ENCODE measurements around the gene WDR35.
"Not testable (repeated sequence)": the region's sequence is repeated elsewhere in the genome, so short reads cannot be mapped to it uniquely, and the experiment has no call there.

Gene WDR35

DNA sequence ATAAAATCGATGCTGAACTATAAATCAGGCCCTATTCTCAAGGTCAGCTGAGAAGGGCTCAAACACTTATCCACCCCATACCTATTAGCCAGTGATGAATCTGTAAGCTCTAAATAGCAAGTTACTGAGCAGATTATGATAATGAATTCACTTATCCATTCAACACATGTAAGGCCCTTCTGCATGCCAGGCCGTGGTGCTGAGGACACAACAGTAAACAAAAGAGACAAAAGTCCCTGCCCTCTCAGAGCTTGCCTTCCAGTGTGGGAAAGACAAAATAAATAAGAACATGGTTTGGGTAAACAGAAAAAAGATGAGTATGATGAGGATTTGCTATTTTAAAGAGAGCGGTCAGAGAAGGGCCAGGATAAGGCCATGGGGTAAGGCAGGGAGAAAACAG is 99.8 kb downstream of the WDR35 start:
- DNase-seq = no peak

DNA sequence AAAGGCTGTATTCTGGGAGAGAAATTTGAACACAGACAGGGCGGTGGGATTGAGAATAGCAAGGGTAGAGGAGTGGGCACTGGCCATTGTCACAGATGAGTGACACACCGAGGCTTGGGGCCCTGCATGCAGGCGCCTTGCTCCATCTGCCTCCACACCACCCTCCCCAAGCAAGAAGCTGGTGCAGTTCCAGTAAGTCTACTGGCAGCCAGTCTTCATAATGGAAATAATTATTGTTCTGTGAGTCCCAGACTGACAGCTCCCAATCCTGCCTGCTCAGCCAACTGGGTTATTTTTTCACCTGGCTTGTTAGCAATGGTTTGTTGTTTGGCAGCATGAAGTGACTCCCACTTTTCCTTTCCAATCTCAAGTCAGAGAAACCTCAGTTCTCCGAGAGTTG is 101.1 kb downstream of the WDR35 start:
- DNase-seq = no peak

DNA sequence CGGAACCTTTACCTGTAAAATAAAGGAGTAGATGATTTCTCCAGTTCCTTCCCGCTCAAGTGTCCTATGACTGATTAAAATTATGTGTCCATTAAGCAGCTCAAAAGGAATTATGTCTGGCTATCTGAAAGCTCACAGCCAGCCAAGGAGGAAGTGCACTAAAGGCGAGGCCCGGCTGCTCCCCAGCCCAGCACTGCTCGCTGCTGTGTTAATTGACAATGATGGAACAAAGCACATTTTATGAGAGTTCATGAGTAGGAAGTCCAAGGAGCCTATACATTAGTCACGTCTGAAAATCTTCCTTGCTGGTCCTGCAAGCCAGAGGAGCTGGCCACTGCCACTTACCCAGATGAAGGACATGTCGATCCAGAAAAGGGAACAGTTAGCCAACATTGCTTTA is 102.4 kb downstream of the WDR35 start:
- no peak for DNase-seq

DNA sequence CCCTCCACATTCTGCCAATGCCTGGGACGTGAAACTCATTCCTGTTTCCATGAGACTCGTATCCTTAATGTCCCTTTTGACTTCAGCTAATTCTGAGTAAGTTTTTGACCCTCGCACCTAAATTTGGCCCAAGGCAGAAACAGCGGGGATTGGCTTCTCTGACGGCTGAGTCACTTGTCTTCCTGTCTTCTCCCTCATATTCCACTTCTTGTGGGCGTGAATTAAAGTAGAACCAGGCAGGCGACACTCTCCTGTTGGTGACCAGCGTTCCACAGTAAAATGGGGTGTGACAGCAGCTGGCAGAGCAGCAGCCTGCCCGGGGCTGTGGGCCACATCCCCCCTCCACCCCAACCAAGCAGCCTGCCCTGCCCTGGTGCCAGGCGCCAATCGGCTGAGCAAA is 103.6 kb downstream of the WDR35 start:
- no peak for DNase-seq

DNA sequence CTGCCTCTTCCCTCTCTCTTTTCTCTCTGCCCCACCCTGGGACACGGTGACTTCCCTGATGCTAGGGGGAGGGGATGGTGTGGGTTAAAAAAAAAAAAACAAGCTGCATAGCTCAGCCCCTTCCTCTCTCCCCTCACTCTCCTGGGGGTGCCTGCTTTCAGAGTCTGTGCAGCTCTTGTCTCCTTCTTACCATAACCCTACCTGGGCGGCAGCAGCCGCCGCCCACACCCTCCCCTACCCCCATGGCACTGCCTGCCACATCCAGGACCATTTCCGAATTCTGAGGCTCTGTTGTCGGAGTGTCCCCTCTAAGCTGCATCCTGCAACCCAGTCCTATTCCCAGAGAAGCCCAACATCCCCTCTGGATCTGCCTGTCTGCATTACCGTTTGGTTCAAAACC is 104.1 kb downstream of the WDR35 start:
- DNase-seq = no peak

DNA sequence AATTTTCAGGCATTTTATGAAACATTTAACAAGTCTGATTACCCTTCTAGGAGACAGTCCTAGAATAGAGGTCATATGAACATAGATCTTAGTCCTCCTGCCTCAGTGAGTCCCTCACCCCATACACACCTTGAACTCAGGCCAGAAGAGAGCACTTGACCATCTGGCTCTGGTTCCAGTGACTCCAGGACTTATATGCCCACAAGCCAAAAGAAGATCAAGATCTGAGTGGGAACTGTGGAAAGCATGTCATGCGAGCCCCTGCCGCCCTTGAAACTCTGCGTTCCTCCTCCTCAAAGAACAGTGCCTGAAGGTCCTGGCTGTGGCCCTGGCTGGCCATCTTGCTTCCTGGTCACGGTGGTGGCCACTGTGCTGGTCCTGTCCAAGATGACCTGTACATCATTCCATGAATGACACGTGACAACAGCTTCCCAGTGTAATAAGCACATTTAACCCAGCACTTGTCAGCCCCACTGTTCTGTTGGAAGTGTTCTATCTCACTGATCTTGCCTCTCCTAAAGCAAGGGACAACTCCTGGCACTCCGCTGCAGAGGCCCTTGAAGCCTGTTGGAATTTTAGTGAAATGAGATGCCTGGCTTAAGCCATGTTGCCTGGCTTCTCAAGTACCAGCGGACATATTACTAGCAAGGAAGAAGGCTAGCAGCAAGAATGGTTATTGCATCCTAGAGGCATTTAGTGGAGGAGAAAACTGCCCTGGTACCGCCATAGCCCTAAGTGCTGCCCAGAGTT is 105.8 kb downstream of the WDR35 start:
- DNase-seq = no peak

DNA sequence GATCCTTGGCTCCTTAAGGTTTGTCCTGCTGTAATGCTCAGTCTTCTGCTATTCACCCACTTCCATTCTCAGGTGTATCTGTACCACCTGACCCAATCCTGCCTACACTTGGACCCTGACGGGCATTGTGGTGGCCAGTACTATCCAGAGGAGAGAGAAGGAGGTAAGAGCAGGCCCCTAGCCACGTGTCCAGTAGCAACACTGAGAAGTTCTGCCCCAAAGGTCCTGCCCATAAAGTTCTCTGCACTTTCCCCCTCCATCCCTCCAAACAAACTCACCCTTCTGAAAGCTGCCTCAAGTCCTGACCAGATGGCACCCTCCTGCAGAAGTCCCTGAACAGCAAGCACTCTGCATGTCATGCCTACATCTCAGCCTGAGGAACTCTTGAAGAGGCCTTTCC is 106.4 kb downstream of the WDR35 start:
- DNase-seq = no peak

DNA sequence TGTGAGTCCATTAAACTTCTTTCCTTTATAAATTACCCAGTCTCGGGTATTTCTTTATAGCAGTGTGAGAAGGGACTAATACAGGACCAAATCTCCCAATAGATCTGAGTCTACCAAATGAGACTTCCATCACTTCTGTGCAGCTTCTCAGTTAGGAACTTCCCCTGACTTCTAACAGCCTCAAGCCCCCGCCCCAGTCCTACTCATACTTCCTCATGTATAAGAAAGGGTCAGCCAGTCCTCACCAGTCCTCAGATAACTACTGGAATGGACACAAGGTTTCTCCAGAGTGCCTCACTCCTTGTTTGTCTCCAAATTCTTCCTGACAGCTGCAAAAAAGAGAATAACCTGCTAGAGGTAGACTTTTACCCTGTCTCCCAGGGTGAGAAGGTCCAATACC is 107.6 kb downstream of the WDR35 start:
- no peak for DNase-seq

DNA sequence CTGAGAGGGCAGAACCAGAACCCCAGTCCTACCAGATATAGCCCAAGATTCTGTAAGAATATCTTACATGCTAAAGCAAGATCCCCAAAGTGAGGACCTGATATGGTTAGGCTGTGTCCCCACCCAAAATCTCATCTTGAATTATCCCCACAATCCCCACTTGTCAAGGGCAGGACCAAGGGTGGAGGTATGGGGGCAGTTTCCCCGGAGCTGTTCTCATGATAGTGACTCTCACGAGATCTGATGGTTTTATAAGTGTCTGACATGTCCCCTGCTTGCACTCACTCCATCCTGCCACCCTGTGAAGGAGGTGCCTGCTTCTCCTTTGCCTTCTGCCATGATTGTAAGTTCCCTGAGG is 108.0 kb downstream of the WDR35 start:
- DNase-seq = no peak

DNA sequence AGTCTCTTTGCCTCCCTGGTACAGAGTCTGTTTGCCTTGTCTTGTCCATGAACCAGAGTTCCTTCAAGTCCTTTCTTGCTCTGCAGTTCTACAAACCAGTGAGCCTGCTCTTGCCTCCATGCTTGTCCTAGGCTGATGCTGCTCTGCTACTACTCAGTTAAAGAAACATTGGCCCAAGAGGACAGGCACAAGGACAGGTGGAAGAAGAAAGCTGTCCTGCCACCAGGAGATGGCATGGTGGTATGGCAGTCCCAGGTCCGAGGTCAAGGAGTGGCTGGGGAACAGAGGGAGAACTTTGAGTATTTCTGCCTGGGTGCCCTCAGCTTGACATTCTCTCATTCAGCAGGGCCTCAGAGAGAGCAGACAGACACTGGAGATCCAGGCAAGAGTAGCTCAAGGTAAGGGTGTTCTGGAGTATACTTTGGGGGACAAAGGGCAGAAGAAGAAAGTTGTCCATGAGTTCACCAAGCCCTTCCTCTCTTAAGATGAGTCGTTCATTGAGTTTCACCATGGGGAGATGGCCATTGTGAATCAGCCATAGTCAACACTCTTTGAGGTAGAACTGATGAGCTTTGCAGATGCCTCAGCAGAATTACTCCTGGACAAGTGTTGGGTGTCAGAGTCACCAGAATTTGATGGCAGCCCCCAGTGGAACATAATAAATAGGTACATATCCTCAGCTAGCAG is 108.5 kb downstream of the WDR35 start:
- DNase-seq = no peak

DNA sequence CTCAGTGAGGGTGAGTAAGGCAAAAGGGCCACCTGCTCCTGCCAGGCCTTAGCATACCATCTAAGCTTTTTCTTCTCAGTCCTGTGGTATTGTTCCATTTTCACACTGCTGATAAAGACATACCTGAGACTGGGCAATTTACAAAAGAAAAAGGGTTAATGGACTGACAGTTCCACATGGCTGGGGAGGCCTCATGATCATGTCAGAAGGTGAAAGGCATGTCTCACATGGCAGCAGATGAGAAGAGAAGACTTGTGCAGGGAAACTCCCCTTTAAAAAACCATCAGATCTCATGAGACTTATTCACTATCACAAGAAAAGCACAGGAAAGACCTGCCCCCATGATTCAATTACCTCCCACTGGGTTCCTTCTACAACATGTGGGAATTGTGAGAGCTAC is 109.7 kb downstream of the WDR35 start:
- not testable (repeated sequence) for DNase-seq

DNA sequence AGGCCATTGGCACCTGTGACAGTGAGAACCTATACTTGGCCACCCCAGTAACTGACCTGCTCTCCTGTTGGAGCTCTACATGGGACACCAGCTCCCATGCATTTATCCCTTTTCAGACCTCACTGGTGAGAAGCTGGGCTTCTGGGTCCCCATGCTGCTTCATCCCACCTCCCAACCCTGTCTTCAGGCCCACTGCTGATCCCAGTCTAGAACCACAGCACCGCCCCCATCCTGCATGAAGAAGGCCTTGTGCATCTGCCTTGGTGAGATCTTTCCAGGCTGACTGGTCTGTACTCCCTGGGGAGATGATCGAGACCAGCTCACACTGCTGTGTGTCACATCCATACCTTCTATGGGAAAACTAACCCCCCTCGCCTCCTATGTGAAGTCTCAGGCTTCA is 110.8 kb downstream of the WDR35 start:
- no peak for DNase-seq

DNA sequence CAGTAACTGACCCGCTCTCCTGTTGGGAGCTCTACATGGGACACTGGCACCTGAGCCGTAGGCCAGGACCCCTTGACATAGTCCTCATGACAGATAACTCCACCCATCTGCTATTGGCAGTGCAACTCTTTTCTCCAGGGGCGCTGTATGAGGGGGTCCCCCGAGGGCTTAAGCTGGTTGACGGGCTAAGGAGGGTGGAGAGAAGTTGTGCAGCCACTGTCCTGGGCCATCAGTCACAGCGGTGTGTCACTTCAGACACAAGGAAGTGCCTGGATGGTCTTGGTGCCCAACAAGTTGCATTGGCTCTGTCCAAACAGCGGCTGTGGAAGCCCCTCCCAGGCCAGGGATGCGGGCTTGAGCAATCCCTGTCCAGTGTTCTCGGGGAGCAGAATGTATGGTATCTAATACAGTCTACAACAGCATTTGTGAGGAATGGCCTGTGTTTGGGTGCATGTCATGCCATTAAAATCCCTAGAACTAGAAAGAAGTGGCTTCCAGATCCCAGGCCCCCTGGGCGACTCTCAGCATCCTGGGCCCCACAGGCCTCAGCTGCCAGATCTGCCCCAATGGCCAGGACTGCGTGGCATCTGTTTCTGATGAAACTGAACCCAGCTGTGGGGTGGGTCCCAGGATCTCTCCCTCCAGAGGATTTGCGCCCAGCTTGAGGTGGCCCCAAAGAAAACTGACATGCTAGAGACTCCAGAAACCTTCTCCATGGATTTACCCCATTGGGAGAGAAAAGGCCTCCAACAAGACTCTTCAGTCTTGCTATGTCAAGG is 111.4 kb downstream of the WDR35 start:
- DNase-seq = no peak

DNA sequence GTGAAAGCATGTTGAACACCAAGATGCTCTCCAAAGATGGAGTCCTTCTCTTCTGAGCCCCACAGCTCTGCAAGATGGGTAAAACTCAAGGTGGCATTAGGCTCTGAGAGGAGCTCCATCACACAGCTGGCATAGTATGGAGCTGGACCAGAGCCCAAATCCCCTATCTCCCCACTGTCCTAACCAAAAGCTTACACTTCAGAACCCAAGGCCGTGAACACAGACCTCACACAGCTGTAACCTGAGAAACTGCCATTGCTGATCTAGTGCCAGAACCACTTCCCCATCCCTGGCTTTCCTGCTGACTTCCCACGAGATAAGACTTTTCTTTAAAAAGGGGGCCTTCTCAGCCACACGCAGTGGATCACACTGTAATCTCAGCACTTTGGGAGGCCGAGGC is 113.2 kb downstream of the WDR35 start:
- DNase-seq = no peak

DNA sequence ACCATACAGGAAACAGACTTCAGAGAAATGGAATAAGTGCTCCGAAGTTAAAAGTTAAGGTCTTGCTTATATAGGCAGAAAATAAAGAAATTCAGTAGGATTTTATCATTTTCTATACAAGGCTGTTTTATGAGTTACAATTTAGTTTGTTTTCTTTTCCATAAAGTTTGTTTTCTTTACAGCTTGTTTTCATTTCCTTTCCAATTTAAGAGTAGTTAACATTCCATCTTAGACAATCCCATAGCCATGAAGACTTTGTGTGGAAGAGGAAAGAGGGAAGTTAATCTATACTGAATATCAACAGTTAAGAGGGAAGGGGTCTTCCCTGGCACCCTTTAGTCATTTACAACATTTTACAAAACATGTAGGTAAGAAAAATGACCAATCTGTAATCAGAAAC is 114.6 kb downstream of the WDR35 start:
- no peak for DNase-seq

DNA sequence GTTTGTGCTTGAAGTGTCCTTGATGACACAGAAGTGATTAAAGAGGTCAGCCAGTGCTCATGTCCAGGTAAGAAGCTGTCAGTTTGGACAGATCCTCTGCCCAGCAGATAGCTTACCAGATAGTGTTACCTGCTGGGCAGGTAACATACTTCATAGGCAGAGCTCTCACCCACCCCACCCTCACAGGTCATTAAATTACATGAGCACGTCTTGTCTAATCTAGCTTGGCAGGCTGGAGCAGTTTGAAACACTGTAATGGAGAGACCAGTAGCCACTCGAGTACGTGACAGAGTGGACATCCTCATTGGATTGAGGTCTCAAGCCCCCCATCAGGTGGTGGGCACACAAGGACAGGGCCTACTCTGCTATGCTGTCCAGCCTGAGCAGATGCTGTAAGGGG is 115.2 kb downstream of the WDR35 start:
- no peak for DNase-seq

DNA sequence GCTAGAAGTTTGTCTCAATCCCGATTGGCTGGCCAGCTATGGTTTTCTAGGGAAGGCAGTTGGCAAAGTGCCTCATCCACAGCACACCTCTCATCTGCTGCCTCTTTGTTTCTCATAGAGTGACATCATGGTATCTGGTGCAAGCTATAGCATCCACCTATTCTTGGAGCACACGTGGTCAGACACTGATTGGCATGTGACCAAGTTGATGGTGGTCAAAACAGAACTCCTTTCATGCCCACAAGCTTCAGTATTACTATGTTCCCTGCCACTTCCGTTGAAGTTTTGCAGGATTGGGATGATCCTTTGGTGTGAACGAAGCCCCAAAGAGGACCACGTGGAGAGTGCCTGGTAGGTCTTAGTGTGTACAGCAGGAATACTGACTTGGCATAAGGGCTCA is 116.9 kb downstream of the WDR35 start:
- DNase-seq = no peak

DNA sequence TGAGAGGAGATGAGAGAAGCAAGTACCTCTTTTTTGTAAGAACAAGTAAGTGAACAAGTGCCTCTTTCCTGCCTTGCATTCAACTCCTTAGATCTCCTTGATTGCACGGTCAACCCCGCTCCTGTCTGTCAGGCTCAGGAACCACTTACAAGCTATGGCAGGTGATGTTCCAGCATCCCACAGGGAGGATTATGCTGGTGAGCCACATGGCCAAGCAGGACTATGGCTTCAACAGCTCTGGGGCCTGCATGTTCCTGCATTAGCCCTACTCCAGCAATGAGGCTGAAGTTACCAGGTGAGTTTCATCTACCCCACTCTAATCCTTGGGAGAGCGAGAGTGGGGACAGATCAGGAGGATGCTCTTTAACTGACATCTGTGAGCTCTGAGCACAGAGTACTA is 117.6 kb downstream of the WDR35 start:
- DNase-seq = no peak

DNA sequence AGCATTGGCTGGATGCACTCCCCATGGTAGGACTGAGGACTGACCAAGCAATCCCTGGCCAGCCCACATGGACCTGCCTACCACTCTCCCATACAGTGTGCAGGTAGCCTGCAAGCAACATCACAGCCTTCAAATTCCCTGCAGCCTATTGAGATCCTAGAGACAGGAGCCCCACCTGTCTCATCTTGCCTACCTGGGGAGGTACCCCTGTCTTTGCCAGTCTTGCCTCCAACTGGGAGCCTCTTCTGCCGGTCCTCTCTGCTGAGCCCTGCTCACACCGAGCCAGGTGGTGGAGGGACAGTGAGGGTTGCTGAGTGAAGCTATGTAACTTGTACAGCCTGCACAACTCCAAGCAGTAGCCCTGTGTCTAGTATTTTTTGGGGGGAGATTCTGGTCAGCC is 118.1 kb downstream of the WDR35 start:
- DNase-seq = no peak

DNA sequence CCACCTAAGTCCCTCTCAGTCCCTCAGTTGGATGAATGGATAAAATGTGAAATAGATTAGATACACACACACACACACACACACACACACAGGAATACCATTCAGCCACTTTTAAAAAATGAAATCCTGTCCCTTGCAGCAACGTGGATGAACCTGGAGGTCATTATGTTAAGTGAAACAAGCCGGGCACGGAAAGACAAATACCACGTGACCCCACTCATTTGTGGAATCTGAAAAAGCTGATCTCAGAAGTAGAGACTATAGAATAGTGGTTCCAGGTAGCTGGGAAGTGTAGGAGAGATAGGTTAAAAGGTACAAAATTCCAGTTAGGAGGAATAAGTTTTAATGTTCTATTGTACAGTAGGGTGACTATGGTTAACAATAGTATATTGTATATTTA is 119.1 kb downstream of the WDR35 start:
- DNase-seq = no peak

DNA sequence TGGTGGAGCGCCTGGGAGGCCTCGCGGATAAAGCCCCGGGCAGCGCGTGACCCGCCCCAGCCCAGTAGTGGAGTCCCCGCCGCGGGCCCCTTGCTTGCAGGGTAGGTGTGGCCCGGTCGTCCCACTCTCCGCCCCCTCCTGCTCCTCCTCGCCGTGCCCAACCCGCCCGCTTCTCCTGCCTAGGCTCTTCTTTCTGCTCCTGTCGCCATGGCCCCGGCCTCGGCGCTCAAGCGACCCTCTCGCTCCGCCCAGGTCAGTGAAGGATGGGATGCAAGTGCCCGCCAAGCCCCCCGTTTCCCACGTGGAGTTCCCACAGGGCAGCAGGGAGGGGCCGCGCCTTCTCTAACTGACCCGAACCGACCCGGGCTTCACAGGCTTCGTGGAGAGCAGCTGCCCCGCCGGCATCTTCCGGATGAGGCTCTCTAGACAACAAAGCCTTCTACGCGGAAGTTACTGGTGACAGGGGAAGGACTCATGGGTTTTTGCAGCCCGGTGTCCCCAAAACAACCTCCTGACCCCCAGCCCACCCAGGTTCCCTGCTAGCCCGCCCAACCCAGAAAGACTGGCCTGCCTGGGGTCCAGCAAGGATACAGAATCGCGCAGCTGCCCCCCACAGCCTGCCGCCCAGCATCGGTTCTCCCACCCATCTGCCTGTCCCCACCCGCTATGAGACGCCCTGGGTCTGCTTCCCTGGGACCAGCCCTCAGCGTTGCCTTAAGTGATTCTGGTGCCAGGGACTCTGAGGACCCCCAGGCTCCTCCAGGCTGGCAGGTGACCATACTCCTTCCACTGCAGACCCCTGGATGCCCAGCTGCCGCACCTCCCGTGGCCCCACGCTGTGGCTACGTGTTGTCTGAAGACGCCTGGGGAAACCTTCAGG is 121.0 kb downstream of the WDR35 start:
- peak; percentile 44 for DNase-seq

DNA sequence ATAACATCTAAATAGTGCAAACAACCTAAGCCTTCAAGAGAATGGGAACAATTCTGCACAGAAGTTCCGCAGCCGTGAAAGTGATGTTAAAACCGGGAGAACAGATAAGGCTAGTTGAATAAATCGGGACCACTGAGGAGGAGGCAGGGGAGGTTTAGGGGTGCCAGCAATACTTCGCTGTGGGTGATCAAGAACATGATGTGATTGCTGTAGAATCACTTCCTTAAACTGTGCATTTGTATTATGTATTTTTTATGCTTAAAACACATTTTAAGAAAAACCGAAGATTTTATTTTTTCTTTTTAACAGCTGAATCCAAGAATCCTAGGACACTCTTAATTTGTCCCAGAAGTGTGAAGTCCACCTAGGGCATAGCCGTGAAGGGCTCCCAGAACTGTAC is 121.7 kb downstream of the WDR35 start:
- no peak for DNase-seq

DNA sequence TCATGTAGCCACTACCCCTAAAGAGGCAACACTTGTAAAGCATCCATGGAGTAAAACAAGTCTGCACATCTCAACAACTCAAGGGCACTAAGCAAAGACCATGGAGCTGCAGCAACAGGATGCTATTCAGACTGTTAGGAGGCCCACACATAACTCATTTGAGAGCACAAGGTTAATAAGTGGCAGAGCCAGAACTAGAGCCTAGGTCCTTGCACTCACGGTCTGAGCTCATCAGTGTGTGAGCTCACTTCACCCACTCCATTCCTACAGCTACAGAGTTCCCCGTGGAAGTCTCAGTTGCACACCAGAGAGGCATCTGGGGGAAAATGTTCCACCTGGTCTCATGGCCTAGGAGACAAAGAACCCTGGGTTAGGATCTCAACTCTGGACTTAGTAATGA is 123.1 kb downstream of the WDR35 start:
- DNase-seq = no peak
